C1 segment of cervical spinal cord (tissue), 14 donors: ENCODE results near the gene DUSP18.
"Not testable (repeated sequence)": the region's sequence is repeated elsewhere in the genome, so short reads cannot be mapped to it uniquely, and the experiment has no call there.

Experiments
- DNase-seq, 14 donors: peaks; one replicate each; lab custom pipeline; 2025; lab: John Stamatoyannopoulos, UW

The DUSP18 gene

DNA sequence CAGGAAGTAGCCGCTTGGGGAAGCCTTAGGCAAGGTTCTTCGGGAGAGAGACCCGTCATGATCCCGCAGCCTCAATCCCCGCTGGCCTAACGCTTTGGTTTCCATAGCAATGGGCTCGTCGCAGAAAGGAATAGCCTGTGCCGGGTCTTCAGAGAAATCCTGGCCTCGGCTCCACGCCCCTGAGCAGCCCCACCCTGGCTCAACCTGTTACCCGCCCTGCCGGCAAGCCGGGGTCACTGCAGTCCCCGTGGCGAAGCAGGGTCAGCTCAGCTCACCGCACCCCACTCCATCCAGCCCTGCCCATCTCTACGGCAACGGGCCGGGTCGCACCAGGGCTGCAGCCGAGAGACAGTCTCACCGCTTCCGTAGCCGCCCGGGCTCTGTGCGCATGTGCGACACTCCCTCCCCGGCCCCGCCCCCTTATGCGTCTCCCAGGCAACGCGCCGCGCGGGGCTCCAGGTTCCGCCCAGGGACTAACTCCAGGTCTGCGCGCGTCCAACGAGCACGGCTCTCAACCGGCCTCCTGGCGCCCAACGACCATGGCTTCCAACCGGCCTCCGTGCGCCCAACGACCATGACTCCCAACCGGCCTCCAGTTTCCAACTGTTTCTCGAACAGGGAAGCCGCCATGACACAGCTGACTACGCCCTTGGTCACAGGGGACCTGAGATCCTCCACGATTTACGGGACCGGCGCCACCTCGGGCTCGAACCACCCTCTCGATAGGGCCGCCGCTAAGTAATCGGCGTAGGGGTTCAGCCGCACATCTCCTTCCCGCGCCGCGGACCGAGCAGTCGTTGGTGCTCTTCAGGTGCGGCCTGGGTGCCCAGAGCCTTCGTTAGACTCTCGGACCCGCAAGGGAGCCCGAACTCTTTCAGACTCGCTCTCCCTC is at the start of gene DUSP18:
DUSP18 (minus strand) TSS at position 382 of the 892 bp plus-strand sequence. CDS start 3,872 bp downstream, outside the sequence.
- peak; percentile 46 to 94 (median 86) for DNase-seq

DNA sequence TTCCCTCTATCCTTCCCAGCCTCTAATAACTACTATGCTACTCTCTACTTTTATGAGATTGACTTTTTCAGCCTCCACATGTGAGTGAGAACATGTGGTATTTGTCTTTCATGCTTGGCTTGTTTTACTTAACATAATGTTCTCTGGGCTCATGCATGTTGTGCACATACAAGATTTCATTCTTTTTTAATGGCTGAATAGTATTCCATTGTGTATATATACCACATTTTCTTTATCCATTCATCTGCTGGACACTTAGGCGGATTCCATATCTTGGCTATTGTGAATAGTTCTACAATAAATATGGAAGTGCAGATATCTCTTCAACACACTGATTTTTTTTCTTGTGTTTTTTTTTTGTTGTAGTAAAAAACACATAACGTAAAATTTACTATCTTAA is 46.4 kb upstream of the DUSP18 start:
- DNase-seq: no peak

DNA sequence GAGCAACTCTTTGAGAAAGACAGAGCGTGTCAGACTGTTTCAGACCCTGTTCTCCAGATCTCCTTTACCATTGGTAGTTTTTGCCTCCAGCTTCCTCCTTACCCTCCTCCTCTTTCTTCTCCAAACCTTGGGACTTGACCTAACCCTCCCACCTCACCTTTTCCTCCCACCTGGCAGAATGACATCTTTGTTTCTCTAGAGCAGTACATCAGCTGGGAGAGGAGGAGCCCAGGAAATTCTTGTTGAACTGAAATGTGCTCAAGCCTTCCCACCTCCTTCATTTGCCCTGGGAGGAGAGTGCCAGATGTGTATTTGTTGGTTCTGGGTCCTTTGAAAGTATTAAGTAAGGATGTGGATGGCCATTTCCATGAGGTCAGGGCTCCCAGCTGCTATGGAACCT is 44.4 kb upstream of the DUSP18 start:
- DNase-seq: no peak

DNA sequence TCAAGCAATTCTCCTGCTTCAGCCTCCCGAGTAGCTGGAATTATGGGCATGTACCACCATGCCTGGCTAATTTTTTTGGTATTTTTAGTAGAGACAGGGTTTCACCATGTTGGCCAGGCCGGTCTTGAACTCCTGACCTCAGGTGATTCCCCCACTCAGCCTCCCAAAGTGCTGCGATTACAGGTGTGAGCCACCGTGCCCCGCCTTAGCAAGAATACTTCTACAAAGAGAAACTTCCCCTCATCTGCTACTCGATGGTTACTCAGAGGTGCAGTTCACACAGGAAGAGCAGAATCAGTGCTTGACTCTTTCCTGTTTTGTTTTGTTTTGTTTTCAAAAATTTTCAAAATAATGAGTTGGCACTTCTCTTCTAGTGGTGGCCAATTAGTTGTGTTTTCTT is 42.3 kb upstream of the DUSP18 start:
- not testable (repeated sequence) for DNase-seq

DNA sequence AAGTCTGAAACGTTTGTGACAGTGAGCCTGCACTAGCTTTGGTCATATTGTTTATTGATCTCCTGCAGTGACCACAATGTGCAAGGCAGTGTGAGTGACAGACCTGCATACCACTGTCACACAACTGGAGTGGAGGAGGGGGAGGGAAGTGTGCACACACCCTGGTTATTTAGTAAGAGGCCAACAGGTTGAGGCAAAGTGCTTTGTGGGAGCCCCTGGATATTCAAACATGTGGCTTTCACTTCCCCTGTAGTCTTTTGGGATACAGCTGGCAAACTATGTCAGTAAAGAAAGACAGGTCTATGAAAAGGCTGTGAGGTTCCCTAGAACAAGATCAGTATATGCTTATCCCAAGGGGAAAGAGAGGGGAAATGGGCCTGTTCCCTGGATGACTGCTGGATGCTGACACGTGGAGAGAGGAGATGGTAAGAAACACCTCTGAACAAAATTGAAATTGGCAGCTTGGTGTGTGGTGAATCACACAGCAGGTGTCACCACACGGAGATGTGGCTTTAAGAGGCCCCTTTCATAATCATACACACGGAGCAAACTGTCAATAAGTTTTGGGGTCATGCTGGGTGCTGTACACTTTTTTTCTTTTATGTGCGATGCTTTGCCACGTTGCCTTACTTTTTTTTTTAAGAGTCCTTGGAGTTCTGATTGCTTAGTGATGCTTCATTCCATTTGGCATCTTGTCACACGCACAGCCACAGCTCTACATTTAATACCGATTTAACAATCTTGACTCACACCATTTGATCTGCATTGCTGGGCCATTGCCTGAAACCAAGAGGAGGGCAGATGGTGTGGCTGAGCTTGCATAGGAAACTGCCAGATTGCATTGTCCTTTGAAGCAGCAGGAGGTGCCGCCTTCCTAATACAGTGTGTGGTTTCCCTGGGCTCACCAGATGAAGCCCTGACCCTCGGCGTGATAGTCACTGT is 38.3 kb upstream of the DUSP18 start:
- peak in 4 of 14 donors; percentile 6 to 96 (median 22) for DNase-seq

DNA sequence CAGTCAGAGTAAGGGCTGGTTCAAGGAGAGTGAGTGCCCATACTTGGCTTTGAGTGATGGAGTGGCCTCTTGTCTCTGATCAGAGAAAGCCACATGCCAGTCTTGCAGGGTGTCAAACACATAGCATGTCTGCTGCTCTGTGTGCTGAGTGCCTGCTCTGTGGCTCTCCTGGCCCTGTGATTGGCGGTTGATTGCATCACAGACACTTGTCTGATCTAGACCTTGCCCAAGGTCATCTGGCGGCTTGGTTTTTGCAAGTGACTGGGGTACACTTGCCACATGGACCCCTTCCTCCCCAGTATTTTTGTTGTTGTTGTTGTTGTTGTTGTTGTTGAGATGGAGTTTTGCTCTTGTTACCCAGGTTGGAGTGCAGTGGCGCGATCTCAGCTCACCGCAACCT is 37.3 kb upstream of the DUSP18 start:
- DNase-seq: no peak

DNA sequence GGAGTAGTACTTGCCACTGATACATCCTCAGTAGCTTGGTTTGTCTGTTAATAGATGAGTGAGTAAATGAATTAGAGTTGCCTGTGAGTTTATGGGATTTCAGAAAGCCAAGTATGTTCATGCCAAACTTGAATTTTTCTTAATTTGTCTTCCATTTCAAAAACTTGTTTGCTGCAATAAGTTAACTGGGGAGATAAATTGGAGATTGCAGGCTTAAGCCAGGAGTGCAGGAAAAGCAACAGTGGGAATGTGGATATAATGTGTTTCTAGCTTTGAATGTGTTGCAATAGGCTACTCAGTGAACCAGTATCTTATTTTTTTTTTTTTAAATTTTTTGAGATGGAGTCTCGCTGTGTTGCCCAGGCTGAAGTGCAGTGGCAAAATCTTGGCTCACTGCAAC is 35.2 kb upstream of the DUSP18 start:
- DNase-seq: no peak

DNA sequence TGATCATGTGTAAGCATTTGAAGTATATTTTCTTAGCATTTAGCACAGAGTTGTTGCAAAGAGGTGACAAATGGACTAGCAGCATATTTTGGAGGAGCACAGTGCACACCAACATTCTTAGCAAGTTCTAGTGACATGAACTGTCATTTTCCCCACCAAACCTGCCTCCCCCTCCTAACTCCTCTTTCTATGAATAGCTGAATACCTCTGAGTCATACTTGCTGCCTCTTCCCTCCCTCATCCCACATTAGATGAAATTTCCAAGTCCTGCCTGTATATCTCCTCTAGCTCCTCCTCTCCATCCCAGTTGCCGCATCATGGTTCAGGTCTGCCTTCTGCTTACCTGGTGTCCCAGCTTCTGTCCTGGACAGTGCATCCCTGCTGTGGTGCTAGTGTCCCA is 34.2 kb upstream of the DUSP18 start:
- no peak for DNase-seq

DNA sequence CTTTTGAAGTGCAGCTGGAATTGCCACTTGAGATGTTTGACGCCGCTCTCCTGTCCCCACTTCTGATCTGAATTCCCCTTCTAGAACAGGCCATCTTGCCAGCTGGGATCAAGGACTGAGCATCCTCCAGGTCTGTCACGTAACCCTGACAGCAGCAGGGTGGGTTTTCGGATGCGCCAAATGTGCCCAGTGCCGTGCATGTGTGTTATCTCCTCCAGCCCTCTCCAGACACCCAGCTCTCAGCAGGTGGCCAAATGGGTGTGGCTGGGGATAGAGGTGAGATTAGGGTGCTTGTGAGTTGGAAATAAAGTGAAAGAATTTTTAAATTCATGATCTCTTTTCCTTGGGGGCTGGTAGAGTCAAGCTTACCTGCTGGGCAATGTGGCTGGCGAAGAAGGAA is 30.3 kb upstream of the DUSP18 start:
- DNase-seq: no peak

DNA sequence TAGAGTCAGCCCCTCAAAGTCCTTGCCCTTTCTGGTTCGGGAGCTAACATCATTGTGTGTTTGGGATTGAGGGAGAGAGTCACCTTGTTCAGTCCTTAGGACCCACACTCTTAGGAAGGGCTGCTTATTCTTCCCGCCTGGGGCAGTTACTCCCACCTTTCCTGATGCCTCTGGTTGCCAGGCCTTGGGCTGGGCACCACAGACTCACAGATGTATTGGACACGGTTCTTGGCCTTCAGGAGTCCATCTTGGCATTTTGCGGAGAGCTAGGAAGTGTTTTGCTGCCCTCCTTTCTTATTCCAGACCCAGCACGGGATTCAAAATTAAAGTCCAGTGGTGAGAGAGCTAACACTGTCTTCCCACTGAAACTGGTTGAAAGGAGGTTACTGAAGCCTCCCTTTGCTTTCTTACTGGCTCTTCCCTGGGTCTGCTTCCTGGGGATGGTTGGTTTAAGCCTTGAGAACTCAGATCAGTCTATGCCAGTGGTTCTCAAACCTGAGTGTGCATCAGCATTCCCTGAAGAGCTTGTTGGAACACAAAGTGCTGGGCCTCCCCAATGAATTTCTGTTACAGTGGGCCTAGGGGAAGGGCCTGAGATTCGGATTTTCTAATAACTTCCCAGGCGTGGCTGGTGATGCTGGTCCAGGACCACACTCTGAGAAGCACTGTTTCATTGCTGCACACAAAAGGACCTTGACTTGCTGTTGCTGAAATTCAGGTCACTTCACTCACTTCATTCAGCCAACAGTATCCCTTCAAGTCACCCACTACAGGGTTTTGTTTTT is 28.4 kb upstream of the DUSP18 start:
- peak in 3 of 14 donors; percentile 9 to 51 (median 15) for DNase-seq

DNA sequence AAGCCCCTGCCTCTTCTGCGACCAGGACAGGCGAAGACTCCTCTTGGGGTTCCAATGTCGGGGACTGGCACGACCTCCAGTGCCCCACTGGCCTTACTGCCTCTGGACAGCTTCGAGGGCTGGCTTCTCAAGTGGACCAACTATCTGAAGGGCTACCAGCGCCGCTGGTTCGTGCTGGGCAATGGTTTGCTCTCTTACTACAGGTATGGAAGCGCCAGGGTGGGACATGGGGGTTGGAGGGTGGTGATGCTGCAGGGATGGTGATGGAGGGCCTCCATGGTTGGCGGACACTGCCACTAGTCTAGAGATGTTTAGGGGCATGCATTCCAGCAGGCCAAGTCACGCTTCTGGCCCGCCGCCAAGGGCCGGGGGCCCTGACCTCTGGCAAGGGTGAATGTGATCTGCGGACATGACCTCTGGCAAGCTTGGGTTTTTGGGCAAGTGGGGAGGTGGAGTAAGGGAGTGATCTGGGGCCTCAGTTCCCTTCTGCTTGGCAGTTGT is 27.7 kb upstream of the DUSP18 start:
- DNase-seq: peak in 8 of 14 donors; percentile 34 to 58 (median 48)

DNA sequence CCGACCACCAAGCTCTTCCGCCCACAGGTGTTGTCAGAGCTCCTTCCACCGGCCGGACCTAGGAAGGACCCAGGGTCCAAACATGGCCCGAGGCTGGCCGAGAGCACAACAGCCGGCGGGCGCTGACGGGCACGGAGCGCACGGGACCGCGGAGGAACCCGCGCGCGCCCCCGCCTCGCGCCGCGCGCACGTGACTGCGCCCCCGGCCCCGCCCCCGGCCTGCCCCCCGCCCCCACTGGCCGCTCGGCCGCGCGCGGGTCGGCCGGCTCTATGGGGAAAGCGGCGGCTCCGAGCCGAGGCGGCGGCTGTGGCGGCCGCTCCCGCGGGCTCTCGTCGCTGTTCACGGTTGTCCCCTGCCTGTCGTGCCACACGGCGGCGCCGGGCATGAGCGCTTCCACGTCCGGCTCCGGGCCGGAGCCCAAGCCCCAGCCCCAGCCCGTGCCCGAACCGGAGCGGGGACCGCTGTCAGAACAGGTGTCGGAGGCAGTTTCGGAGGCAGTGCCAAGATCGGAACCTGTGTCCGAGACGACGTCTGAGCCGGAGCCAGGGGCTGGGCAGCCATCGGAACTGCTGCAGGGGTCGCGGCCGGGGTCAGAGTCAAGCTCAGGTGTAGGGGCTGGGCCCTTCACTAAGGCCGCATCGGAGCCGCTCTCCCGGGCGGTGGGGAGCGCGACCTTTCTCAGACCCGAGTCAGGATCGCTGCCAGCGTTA is 27.1 kb upstream of the DUSP18 start, which contains the start of gene OSBP2:
OSBP2 (plus strand) TSS at position 235 of the 711 bp plus-strand sequence; CDS start at position 271, 36 bp downstream.
- peak in 11 of 14 donors; percentile 16 to 64 (median 56) for DNase-seq

DNA sequence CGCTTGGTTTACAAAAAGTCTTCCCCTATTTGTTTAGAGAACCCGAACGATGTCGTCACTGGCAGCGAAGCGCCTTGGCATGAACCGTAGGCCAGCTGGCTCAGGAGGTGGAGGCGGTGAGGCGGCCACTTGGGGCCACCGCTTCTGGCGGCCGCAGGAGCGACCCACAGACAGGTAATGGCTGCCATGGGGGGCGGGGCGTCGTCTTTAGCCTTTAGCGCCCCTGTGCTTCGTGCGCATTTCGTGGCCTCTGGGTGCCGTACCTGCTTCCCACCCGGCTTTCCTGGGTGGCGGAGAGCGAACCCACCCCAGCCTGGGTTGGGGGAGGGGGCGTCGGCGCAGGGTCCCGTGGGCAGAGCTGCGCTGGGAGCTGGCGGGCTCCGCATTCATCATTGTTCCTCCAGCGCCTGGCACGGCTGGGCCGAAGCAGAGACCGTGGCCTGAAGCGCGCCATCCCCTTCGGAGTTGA is 26.5 kb upstream of the DUSP18 start:
- peak in 12 of 14 donors; percentile 19 to 74 (median 50) for DNase-seq

DNA sequence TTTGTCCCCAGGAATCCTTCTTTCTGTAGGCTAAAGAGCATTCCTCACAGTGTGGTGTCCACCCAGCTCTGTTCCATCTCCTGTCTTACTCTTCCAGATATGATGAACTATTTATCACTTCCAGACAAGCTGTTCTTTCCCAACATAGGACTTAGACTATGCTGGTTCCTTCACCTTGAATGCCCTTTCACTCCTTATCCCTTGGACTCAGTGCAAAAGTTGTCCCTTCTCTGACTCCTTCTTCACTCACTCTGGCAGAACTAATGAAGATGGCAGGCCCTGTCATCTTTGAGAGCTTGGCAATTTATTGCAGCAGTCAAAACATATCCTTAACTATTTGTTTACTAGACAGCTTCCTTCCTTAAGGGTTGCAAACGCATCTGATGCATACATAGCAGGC is 23.5 kb upstream of the DUSP18 start:
- DNase-seq: no peak

DNA sequence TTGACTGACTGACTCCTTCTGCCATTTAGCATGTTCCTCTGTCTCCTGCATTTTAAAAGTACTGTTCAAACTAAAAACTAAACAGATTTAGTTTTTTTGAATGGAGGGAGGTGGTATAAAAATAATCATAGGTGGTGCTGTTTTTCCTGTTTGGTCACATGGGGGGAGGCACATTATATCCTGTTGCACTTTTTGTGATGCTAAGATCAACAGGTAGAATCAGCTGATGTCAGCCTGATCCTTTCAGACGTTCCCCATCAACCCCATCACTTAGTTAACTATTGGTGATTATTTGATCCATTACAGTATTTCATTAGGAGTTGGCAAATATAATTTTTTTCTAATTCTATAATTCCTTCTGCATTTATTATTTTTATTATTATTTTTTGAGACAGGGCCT is 21.9 kb upstream of the DUSP18 start:
- DNase-seq: no peak

DNA sequence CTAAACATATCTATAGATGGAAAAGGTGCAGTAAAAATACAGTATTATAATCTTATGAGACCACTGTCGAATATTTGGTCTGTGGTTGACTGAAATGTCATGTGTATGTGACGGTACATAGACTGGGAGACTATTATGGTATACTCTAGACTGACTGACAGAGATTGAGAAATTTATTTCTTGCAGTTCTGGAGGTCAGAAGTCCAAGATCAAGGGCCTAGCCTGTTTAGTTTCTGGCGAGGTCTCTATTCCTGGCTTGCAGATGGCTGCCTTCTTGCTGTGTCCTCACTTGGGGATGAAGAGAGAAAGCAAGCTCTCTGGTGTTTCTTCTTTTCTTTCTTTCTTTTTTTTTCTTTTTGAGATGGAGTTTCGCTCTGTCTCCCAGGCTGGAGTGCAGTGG is 19.7 kb upstream of the DUSP18 start:
- DNase-seq: no peak

DNA sequence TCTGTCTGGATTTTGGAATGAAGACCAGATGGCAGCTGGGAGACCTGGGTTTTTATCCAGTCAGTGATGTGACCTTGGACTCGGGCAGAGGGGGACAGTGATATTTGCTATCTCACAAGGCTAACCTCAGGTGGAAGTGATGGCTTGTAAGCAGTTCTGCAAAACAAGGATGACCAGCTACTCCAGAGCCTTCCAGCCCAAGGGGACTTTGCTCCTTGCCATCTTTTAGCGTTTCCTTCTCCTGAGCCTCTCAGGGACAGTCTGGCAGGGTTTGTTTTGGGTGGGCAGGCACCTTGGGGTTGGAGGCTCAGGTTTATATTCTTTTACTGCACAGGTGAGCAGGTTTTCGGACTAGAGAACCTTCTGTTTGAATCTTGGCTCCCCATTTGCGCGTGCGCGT is 17.5 kb upstream of the DUSP18 start:
- no peak for DNase-seq

DNA sequence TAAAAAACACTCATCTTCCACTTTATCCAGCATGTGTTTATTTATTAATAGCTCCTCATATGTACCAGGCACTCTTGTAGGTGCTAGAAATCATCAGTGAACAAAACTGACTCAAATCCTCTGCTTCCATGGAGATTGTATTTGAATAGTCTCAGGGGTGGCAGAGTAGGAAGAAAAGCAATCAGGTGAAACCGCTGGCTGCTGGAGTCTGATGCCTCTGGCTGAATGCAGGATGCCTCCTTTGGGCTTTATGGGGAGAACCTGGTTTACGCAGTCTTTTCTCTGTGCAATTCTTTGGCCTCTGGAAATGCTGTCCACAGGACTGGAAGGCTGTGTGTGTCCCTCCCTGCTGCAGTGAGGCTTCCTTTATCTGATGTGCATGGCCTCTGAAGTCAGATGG is 14.2 kb upstream of the DUSP18 start:
- DNase-seq: no peak

DNA sequence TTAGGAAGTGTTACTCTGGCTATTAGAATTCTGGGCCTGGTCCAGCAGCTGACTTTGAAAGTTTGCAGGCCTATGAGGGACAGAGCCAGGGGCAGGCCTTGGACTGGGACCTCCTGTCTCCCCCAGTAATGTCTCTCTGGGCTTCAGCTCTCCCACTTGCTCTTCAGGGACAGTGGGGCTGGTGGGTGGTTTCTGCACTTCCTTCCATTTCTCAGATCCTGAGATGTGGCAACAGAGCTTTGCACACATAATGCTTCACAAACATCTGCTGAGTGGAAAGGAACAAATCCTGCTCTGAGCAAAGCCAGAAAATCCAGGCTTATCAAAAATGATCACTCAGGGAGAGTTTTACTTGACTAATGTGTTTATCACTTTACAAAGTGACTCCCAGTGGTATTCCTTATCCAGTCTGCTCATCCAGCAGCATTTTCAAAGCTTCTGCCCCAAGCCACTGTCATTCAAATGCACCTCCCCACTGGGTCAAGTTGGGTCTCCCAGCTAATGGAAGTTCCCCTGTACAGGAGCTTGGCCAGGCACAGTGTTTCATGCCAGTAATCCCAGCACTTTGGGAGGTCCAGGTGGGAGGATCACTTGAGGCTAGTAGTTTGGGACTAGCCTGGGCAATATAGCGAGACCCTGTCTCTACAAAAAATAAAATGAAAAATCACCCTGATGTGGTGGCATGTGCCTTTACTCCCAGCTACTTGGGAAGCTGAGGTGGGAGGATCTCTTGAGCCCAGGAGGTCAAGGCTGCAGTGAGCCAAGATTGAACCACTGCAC is 13.5 kb upstream of the DUSP18 start:
- DNase-seq: peak in 2 of 14 donors; percentile 7 to 13
